ENCODE measurements around the gene ID1.
"Not testable (repeated sequence)": the region's sequence is repeated elsewhere in the genome, so short reads cannot be mapped to it uniquely, and the experiment has no call there.

Gene ID1

DNA sequence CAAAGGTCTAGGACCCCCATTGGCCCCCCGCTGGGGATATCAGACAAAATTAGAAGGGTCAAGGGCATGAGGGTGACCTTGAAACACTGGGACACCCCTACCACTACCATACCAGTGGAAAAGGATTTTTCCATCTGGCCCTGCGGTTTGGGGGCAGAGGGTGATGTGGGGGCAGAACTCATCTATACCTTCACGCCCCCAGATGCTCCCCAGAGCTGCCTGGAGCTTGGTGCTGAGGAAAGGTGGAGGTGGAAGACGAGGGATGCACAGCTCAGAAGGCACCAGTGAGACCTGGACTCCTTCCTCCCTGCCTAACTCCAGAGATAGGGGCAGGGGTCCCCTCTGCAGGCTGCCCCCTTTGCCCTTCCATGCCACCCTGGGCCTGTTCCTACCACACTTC, 33.7 kb downstream of the ID1 start:
- DNase-seq = no peak

DNA sequence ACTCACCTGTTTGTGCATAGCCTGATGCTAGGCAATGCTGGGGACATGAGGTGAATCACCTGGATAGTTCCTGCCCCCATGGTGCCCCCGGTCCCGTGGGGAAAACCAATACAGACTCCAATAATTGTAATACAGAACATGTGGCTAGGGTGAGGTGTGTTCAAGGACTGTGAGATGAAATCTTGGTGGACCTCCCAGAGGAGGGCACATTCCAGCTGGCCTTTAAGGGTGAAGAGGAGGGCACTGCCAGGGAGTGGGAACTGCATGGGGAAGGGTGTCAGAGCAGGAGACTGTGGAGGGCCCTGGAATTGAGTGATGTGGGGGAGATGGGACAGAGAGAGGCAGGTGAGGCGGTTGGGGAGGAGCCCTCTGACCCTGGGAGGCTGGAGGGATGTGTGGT, 35.2 kb downstream of the ID1 start:
- no peak for DNase-seq

DNA sequence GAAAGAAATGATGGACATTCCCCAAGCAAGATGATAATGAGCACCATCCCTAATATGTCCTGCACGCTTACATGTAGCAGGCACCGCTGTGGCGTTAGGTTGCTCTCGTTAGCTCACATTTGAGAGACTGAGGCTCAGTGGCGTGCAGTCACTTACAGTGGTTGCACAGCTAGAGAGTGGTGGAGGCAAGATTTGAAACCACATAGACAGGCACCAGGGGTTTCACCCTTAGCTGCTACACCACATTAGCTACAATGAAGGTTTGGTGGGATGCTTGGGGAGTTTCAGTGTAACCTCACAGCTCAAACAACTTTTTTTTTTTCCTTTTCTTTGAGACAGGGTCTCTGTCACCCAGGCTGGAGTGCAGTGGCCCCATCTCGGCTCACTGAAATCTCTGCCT, 36.3 kb downstream of the ID1 start:
- DNase-seq = no peak

DNA sequence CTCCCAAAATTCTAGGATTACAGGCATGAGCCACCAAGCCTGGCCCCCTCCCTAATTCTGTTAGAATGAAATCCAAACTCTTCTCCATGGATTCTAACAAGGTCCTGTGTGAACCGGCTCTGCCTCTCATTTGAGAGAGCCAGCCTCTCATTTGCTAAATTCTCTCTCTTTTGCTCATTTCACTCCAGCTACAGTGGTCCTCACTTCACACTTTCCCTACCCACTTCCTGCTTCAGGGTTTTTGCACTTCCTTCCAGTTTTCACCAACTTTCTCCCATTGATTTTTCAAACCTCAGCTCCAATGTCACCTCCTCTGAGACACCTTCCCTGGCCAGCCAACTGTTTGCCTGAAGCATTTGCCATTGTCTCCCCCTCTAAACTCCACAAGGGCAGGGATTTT, 37.7 kb downstream of the ID1 start:
- DNase-seq = no peak

DNA sequence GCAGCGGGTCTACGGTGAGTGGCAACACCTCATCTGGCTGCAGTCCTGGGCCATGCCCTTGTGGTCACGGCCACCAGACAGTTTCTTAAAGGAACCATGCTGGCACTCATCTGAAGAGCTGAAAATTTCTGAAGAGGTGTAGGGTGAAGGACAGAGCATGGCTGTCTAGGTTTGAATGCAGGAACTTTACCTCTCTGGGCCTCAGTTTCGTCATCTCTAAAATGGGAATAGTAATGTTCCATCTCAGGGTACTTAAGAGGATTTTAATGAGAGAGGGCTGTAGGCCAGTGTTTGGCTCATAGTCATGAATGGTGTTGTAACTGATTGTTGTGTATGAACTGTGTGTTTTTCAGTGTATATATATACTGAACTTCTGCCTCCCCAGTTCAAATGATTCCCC, 38.4 kb downstream of the ID1 start:
- DNase-seq = no peak

DNA sequence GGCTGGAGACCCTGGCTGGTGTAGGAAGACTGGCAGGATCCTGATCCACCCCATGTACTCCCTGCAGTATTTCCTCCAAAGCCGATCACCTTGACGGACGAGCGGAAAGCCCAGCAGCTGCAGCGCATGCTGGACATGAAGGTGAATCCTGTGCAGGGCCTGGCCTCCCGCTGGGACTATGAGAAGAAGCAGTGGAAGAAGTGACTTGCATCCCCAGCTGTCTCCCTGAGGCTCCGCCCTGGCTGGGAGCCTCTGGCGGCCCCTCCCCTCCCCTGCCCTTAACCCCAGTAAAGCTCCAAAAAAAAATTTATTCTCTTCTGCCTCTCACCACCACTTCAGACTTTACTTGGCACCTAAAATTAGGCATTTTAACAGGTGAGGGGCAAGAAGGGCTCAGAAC, 39.6 kb downstream of the ID1 start:
- DNase-seq = no peak

DNA sequence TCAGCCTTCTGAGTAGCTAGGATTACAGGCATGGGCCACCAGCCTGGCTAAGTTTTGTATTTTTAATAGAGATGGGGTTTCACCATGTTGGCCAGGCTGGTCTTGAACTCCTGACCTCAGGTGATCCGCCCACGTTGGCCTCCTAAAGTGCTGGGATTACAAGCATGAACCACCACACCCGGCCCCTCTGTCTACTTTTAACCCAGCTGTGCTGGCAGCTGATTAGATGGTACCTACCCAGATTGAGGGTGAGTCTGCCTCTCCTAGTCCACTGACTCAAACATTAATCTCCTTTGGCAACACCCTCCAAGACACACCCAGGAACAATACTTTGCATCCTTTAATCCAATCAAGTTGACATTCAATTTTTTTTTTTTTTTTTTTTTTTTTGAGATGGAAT, 43.0 kb downstream of the ID1 start:
- not testable (repeated sequence) for DNase-seq

DNA sequence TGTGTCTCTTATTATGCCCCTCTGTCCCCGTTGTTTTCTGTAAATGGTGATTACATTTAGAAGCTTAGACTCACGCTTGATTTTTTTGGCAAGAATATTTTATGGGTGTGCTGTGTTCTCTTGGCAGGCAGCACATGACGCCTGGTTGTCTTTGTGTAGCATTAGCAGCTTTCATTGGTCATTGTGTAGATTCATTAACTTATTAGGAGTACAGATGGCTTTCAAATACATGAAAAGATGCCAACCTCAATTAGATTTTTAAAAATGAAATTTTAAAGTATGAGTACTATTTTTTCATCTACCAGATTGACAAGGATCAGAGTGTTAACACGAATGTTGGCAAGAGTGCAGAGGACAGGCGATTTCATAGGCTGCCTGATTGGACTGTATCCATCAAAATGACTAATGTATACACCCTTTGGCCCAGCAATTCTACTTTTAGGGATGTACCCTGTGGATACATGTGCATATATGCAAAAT, 47.9 kb downstream of the ID1 start:
- no peak for DNase-seq

DNA sequence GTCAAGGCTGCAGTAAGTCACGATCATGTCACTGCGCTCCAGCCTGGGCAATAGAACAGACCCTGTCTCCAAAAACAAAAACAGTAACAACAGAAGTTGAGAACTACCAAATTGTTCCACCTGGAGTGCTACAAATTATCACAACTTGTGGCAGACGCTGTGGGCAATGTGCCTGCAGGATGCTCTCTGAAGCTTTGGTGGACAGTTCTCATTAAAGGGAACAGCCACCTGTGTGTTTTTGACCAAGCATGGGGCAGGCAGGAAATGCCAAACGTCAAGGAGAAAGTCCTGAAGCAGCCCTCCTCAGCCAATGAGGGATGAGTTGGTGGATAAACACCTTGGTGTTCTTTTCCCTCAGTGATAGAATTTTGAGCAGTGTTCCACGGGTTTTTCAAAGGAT, 48.5 kb downstream of the ID1 start:
- DNase-seq = no peak

DNA sequence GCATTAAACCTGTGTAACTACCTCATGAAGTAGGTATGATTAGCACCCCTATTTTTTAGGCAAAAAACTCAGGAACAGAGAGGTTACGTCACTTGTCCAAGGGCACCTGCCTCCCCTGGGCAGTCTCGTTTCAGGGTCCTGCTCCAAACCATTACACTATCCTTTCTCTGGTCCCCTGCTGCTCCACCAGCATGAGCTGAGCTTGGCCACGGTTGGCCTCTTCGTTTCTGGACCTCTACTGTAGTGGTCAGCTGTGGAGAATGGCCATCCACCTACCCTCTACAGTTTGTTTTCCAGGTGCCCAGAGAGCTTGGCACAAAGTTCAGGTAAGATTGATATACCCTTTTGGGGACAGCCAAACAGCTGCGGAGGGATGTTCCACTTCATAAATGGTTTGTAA, 49.4 kb downstream of the ID1 start:
- no peak for DNase-seq

Measured in midbrain (tissue), 1 donor.